HepG2 (cell line): ENCODE results near the gene SLC35A1. TPM values are rescaled to one million over a fixed set of nuclear protein-coding genes. Genes with fewer than 3 reads are reported as not detected.

Source experiments
- BCLAF1 ChIP-seq: fragments of 450-650 bp; IDR thresholded peaks from 2 replicates; pipeline ENCODE4 v1.6.1; 2017; ENCODE audit warnings: mild to moderate bottlenecking
- CHD4 ChIP-seq: fragments of 200-600 bp; sonication (generic); IDR thresholded peaks from 2 replicates; pipeline ENCODE4 v1.7.0; 2017; ENCODE audit warnings: mild to moderate bottlenecking, low read length, borderline replicate concordance
- GABPB1 ChIP-seq: IDR thresholded peaks from 2 replicates; pipeline ENCODE4 v1.6.1; 2016; ENCODE audit warnings: mild to moderate bottlenecking, missing genetic modification reagents, moderate library complexity, missing compliant biosample characterization
- GMEB2 ChIP-seq: IDR thresholded peaks from 2 replicates; pipeline ENCODE4 v1.6.1; 2016; ENCODE audit warnings: missing biosample characterization, missing genetic modification reagents, low read depth
- HIVEP1 ChIP-seq: sonication (generic); formaldehyde crosslinking; IDR thresholded peaks from 2 replicates; pipeline ENCODE4 v1.4.0; 2020; ENCODE audit warnings: mild to moderate bottlenecking, missing genetic modification reagents
- KLF13 ChIP-seq: sonication (generic); formaldehyde crosslinking; IDR thresholded peaks from 2 replicates; pipeline ENCODE4 v1.4.0; 2020; ENCODE audit warnings: mild to moderate bottlenecking, missing genetic modification reagents
- MYNN ChIP-seq: sonication (generic); formaldehyde crosslinking; IDR thresholded peaks from 2 replicates; pipeline ENCODE4 v1.4.0; 2020; ENCODE audit warnings: mild to moderate bottlenecking, low read depth, missing genetic modification reagents
- PRDM4 ChIP-seq: sonication (generic); formaldehyde crosslinking; IDR thresholded peaks from 2 replicates; pipeline ENCODE4 v1.9.0; 2021; ENCODE audit warnings: missing genetic modification reagents, borderline replicate concordance
- TRIM24 ChIP-seq: sonication (generic); formaldehyde crosslinking; IDR thresholded peaks from 2 replicates; pipeline ENCODE4 v1.8.0; 2022; ENCODE audit warnings: mild to moderate bottlenecking, missing genetic modification reagents
- YY1 ChIP-seq: IDR thresholded peaks from 2 replicates; pipeline ENCODE4 v1.6.1; 2011; ENCODE audit warnings: low read length, low read depth, moderate library complexity, mild to moderate bottlenecking; ENCODE audit not compliant: insufficient read depth, insufficient replicate concordance
- ZBTB1 ChIP-seq: sonication (generic); formaldehyde crosslinking; IDR thresholded peaks from 2 replicates; pipeline ENCODE4 v1.4.0; 2020; ENCODE audit warnings: missing genetic modification reagents, borderline replicate concordance
- ZEB1 ChIP-seq: IDR thresholded peaks from 2 replicates; pipeline ENCODE4 v1.6.1; 2012; ENCODE audit warnings: mild to moderate bottlenecking, low read depth, inconsistent platforms; ENCODE audit not compliant: insufficient replicate concordance
- ZNF17 ChIP-seq: sonication (generic); formaldehyde crosslinking; IDR thresholded peaks from 2 replicates; pipeline ENCODE4 v1.5.0; 2020; ENCODE audit warnings: mild to moderate bottlenecking, missing genetic modification reagents
- ZNF180 ChIP-seq: sonication (generic); formaldehyde crosslinking; IDR thresholded peaks from 2 replicates; pipeline ENCODE4 v1.4.0; 2020; ENCODE audit warnings: low read depth, missing genetic modification reagents, borderline replicate concordance
- ZNF235 ChIP-seq: sonication (generic); formaldehyde crosslinking; IDR thresholded peaks from 2 replicates; pipeline ENCODE4 v1.8.1; 2023; ENCODE audit warnings: mild to moderate bottlenecking, missing genetic modification reagents, borderline replicate concordance
- ZNF280D ChIP-seq: sonication (generic); formaldehyde crosslinking; IDR thresholded peaks from 2 replicates; pipeline ENCODE4 v1.5.1; 2020; ENCODE audit warnings: mild to moderate bottlenecking, missing genetic modification reagents
- ZNF337 ChIP-seq: sonication (generic); formaldehyde crosslinking; IDR thresholded peaks from 2 replicates; pipeline ENCODE4 v1.5.1; 2020; ENCODE audit warnings: missing genetic modification reagents, low read depth, mild to moderate bottlenecking, borderline replicate concordance
- ZNF446 ChIP-seq: sonication (generic); formaldehyde crosslinking; IDR thresholded peaks from 2 replicates; pipeline ENCODE4 v1.5.0; 2020; ENCODE audit warnings: mild to moderate bottlenecking, missing genetic modification reagents
- ZNF598 ChIP-seq: sonication (generic); formaldehyde crosslinking; IDR thresholded peaks from 2 replicates; pipeline ENCODE4 v1.5.1; 2020; ENCODE audit warnings: mild to moderate bottlenecking, missing genetic modification reagents, borderline replicate concordance
- ZNF773 ChIP-seq: sonication (generic); formaldehyde crosslinking; IDR thresholded peaks from 2 replicates; pipeline ENCODE4 v1.4.0; 2020; ENCODE audit warnings: missing genetic modification reagents, borderline replicate concordance
- ZNF776 ChIP-seq: sonication (generic); formaldehyde crosslinking; IDR thresholded peaks from 2 replicates; pipeline ENCODE4 v1.4.0; 2020; ENCODE audit warnings: mild to moderate bottlenecking, missing genetic modification reagents
- polyA plus RNA-seq, 8 experiments: library from polyadenylated mRNA; depleted of rRNA in 3 of 8; stranded (reverse) in 7 of 8; unstranded in 1 of 8; fragments of >200 nt; fragmentation: Illumina TruSeq in 4 of 8; extraction: Trizol in 4 of 8; gene quantifications; 2 replicates each; pipeline versions ENCODE4 v1.2.1 to v1.2.3, GENCODE V29; 2011 to 2016; ENCODE audit warnings: low read depth in 4 of 8, missing spikeins in 1 of 8, mixed read lengths in 1 of 8; ENCODE audit not compliant: insufficient read depth in 1 of 8
- total RNA-seq, 5 experiments: library from RNA; depleted of rRNA; stranded (reverse); fragments of >200 nt; fragmentation: Illumina TruSeq; extraction: Trizol; gene quantifications; 2 replicates each; pipeline ENCODE4 v1.2.3, GENCODE V29; 2016; ENCODE audit warnings: low read depth in 1 of 5

SLC35A1 gene
- total and polyA plus RNA-seq, 2 of the 13 experiments (the other 11 are each of a cell fraction or from before 2014, with no cell fraction given) = 24.8 to 25.1 TPM

GRCh38 chr6:87436435-87436834 lies 36.3 kb upstream of the SLC35A1 start (continued):
- TF ChIP-seq MYNN (CRISPR knock-in tag) (peak; percentile 58; the same call in 1 of the 2 replicates), ZBTB1 (CRISPR knock-in tag) (0 out of 2 replicates have a peak, but pooled peaks have one; percentile 39), ZNF180 (CRISPR knock-in tag) (no peak), HIVEP1 (CRISPR knock-in tag) (no peak), ZNF235 (no peak), ZNF17 (CRISPR knock-in tag) (no peak), ZNF776 (CRISPR knock-in tag) (no peak), ZNF773 (CRISPR knock-in tag) (no peak; the same call in 1 of the 2 replicates), ZNF337 (no peak), ZNF280D (CRISPR knock-in tag) (no peak), ZNF446 (CRISPR knock-in tag) (no peak; the same call in 1 of the 2 replicates), CHD4 (no peak), GMEB2 (CRISPR knock-in tag) (no peak), TRIM24 (CRISPR knock-in tag) (no peak), KLF13 (CRISPR knock-in tag) (no peak), BCLAF1 (no peak), PRDM4 (no peak), ZNF598 (no peak), ZEB1 (no peak), GABPB1 (peak; percentile 35; the same call in 1 of the 2 replicates), YY1 (no peak)
